HepG2 (cell line): ENCODE data around the gene GRB7. TPM values are rescaled to one million over a fixed set of nuclear protein-coding genes. Genes with fewer than 3 reads are reported as not detected.

Experiments
- BCL3 ChIP-seq: sonication (generic); formaldehyde crosslinking; IDR thresholded peaks from 2 replicates; pipeline ENCODE4 v1.5.1; 2020; ENCODE audit warnings: mild to moderate bottlenecking, missing genetic modification reagents, moderate library complexity
- CREB3 ChIP-seq: sonication (generic); formaldehyde crosslinking; IDR thresholded peaks from 2 replicates; pipeline ENCODE4 v1.5.0; 2020; ENCODE audit warnings: missing genetic modification reagents
- ETV5 ChIP-seq: IDR thresholded peaks from 2 replicates; pipeline ENCODE4 v1.6.1; 2018; ENCODE audit warnings: missing biosample characterization, missing genetic modification reagents, inconsistent platforms, borderline replicate concordance
- EZH2 ChIP-seq: conservative IDR thresholded peaks from 2 replicates; pipeline ENCODE4 v1.6.1; 2012; ENCODE audit warnings: mild to moderate bottlenecking, low read depth, low read length, moderate library complexity
- FOXO1 ChIP-seq: sonication (generic); formaldehyde crosslinking; IDR thresholded peaks from 2 replicates; pipeline ENCODE4 v1.4.0; 2020; ENCODE audit warnings: missing genetic modification reagents
- HNRNPLL ChIP-seq: fragments of 200-400 bp; formaldehyde crosslinking; IDR thresholded peaks from 2 replicates; pipeline ENCODE4 v1.6.1; 2017; ENCODE audit warnings: mild to moderate bottlenecking, low read depth, low read length; ENCODE audit not compliant: poor library complexity, severe bottlenecking
- HOXA7 ChIP-seq: sonication (generic); formaldehyde crosslinking; IDR thresholded peaks from 2 replicates; pipeline ENCODE4 v1.8.1; 2022; ENCODE audit warnings: mild to moderate bottlenecking, missing genetic modification reagents, moderate library complexity
- KDM6A ChIP-seq: IDR thresholded peaks from 2 replicates; pipeline ENCODE4 v1.6.1; 2016; ENCODE audit warnings: low read depth
- KLF9 ChIP-seq: IDR thresholded peaks from 2 replicates; pipeline ENCODE4 v1.6.1; 2016; ENCODE audit warnings: low read depth
- MTA3 ChIP-seq: sonication (generic); formaldehyde crosslinking; IDR thresholded peaks from 2 replicates; pipeline ENCODE4 v1.4.0; 2020; ENCODE audit warnings: missing genetic modification reagents
- PBX3 ChIP-seq: sonication (generic); formaldehyde crosslinking; IDR thresholded peaks from 2 replicates; pipeline ENCODE4 v1.8.1; 2023; ENCODE audit warnings: missing genetic modification reagents, inconsistent platforms, borderline replicate concordance
- PLRG1 ChIP-seq: fragments of 450-650 bp; conservative IDR thresholded peaks from 2 replicates; pipeline ENCODE4 v1.6.1; 2016
- SKI ChIP-seq: fragments of 450-650 bp; IDR thresholded peaks from one replicate; pipeline ENCODE4 v1.6.1; 2018; ENCODE audit warnings: mild to moderate bottlenecking; ENCODE audit not compliant: partially characterized antibody
- TCF7L2 ChIP-seq: IDR thresholded peaks from 2 replicates; pipeline ENCODE4 v1.6.1; 2011; ENCODE audit warnings: mild to moderate bottlenecking, low read depth, low read length, moderate library complexity
- ZBTB7B ChIP-seq: sonication (generic); formaldehyde crosslinking; IDR thresholded peaks from 2 replicates; pipeline ENCODE4 v1.4.0; 2020; ENCODE audit warnings: missing genetic modification reagents
- ZKSCAN8 ChIP-seq: IDR thresholded peaks from 2 replicates; pipeline ENCODE4 v1.6.1; 2016; ENCODE audit warnings: borderline replicate concordance, missing genetic modification reagents, missing compliant biosample characterization
- ZNF124 ChIP-seq: sonication (generic); formaldehyde crosslinking; IDR thresholded peaks from 2 replicates; pipeline ENCODE4 v1.4.0; 2020; ENCODE audit warnings: missing genetic modification reagents
- ZNF747 ChIP-seq: sonication (generic); formaldehyde crosslinking; IDR thresholded peaks from 2 replicates; pipeline ENCODE4 v1.8.1; 2023; ENCODE audit warnings: missing genetic modification reagents, mild to moderate bottlenecking, borderline replicate concordance
- ZNF841 ChIP-seq: sonication (generic); formaldehyde crosslinking; IDR thresholded peaks from 2 replicates; pipeline ENCODE4 v1.8.1; 2023; ENCODE audit warnings: missing genetic modification reagents, borderline replicate concordance
- ZSCAN22 ChIP-seq: sonication (generic); formaldehyde crosslinking; IDR thresholded peaks from 2 replicates; pipeline ENCODE4 v1.4.0; 2020; ENCODE audit warnings: mild to moderate bottlenecking, missing genetic modification reagents
- polyA plus RNA-seq, 8 experiments: library from polyadenylated mRNA; depleted of rRNA in 3 of 8; stranded (reverse) in 7 of 8; unstranded in 1 of 8; fragments of >200 nt; fragmentation: Illumina TruSeq in 4 of 8; extraction: Trizol in 4 of 8; gene quantifications; 2 replicates each; pipeline versions ENCODE4 v1.2.1 to v1.2.3, GENCODE V29; 2011 to 2016; ENCODE audit warnings: low read depth in 4 of 8, missing spikeins in 1 of 8, mixed read lengths in 1 of 8; ENCODE audit not compliant: insufficient read depth in 1 of 8
- total RNA-seq, 5 experiments: library from RNA; depleted of rRNA; stranded (reverse); fragments of >200 nt; fragmentation: Illumina TruSeq; extraction: Trizol; gene quantifications; 2 replicates each; pipeline ENCODE4 v1.2.3, GENCODE V29; 2016; ENCODE audit warnings: low read depth in 1 of 5
- TF ChIP-seq, protein P1 (sequence below): sonication (generic); formaldehyde crosslinking; IDR thresholded peaks from 2 replicates; pipeline ENCODE4 v1.4.0; 2020; ENCODE audit warnings: missing genetic modification reagents, borderline replicate concordance

The GRB7 gene
- total and polyA plus RNA-seq, 2 of the 13 experiments (the other 11 are each of a cell fraction or from before 2014, with no cell fraction given): 60.2 to 77.7 TPM

GRCh38 chr17:39738983-39739884, 1.5 kb downstream of the GRB7 start (continued):
- TF ChIP-seq, protein P1, sequence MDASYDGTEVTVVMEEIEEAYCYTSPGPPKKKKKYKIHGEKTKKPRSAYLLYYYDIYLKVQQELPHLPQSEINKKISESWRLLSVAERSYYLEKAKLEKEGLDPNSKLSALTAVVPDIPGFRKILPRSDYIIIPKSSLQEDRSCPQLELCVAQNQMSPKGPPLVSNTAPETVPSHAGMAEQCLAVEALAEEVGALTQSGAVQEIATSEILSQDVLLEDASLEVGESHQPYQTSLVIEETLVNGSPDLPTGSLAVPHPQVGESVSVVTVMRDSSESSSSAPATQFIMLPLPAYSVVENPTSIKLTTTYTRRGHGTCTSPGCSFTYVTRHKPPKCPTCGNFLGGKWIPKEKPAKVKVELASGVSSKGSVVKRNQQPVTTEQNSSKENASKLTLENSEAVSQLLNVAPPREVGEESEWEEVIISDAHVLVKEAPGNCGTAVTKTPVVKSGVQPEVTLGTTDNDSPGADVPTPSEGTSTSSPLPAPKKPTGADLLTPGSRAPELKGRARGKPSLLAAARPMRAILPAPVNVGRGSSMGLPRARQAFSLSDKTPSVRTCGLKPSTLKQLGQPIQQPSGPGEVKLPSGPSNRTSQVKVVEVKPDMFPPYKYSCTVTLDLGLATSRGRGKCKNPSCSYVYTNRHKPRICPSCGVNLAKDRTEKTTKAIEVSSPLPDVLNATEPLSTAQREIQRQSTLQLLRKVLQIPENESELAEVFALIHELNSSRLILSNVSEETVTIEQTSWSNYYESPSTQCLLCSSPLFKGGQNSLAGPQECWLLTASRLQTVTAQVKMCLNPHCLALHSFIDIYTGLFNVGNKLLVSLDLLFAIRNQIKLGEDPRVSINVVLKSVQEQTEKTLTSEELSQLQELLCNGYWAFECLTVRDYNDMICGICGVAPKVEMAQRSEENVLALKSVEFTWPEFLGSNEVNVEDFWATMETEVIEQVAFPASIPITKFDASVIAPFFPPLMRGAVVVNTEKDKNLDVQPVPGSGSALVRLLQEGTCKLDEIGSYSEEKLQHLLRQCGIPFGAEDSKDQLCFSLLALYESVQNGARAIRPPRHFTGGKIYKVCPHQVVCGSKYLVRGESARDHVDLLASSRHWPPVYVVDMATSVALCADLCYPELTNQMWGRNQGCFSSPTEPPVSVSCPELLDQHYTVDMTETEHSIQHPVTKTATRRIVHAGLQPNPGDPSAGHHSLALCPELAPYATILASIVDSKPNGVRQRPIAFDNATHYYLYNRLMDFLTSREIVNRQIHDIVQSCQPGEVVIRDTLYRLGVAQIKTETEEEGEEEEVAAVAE: peak; percentile 71; the same call in 1 of the 2 replicates
- TF ChIP-seq PLRG1 (no peak), TCF7L2 (no peak), KDM6A (CRISPR knock-in tag) (peak; percentile 33; the same call in 1 of the 2 replicates), ZSCAN22 (CRISPR knock-in tag) (no peak), SKI (no peak), PBX3 (CRISPR knock-in tag) (no peak), ETV5 (CRISPR knock-in tag) (peak; percentile 90), HOXA7 (CRISPR knock-in tag) (no peak), ZKSCAN8 (CRISPR knock-in tag) (peak; percentile 83; the same call in 1 of the 2 replicates), FOXO1 (peak; percentile 95), ZNF841 (CRISPR knock-in tag) (no peak), ZNF747 (no peak), HNRNPLL (peak; percentile 63), ZNF124 (CRISPR knock-in tag) (peak; percentile 21; the same call in 1 of the 2 replicates), KLF9 (CRISPR knock-in tag) (peak; percentile 94), CREB3 (CRISPR knock-in tag) (no peak), BCL3 (peak; percentile 83), EZH2 (no peak), MTA3 (CRISPR knock-in tag) (no peak), ZBTB7B (CRISPR knock-in tag) (no peak)
